Right renal pelvis (tissue), 4 donors: ENCODE data around the gene THSD7A. TPM values are rescaled to one million over a fixed set of nuclear protein-coding genes. Genes with fewer than 3 reads are reported as not detected.

Experiments used
- DNase-seq, 4 donors: peaks; one replicate each; pipeline ENCODE4 v3.0.0-alpha.2; 2013; ENCODE audit warnings: low read depth in 4 of 4, low spot score in 3 of 4, missing footprints in 1 of 4
- polyA plus RNA-seq, 4 donors: library from polyadenylated mRNA; unstranded; fragments of 120-200 nt; gene quantifications; one replicate each; pipeline ENCODE4 v1.2.1, GENCODE V29; 2013; ENCODE audit not compliant: insufficient read length in 4 of 4

THSD7A gene
- polyA plus RNA-seq, 4 donors, result 73.2 to 86.8 (median 83.0) TPM

GRCh38 chr7:11355399-11356005 is 476.5 kb downstream of the THSD7A start:
- DNase-seq, result peak in 3 of 4 donors; percentile 51 to 67 (median 51)

GRCh38 chr7:11346302-11346701 is 485.7 kb downstream of the THSD7A start:
- no peak for DNase-seq

- DNase-seq, result no peak
Measured at GRCh38 chr7:11345621-11346020, 486.4 kb downstream of the THSD7A start.

- peak in 3 of 4 donors; percentile 31 to 47 (median 38) for DNase-seq
Measured at GRCh38 chr7:11343818-11344413, 488.1 kb downstream of the THSD7A start.

GRCh38 chr7:11343136-11343535 is 488.9 kb downstream of the THSD7A start:
- no peak for DNase-seq

GRCh38 chr7:11341285-11341944 is 490.6 kb downstream of the THSD7A start:
- peak in 2 of 4 donors; percentile 28 to 30 for DNase-seq

GRCh38 chr7:11336432-11336831 is 495.6 kb downstream of the THSD7A start:
- no peak for DNase-seq

GRCh38 chr7:11335947-11336346 is 496.1 kb downstream of the THSD7A start:
- DNase-seq, result no peak

- DNase-seq, result no peak
Measured at GRCh38 chr7:11332865-11333228, 499.2 kb downstream of the THSD7A start.

- DNase-seq, result no peak
Measured at GRCh38 chr7:11332186-11332864, 499.7 kb downstream of the THSD7A start.

- no peak for DNase-seq
Measured at GRCh38 chr7:11331128-11332102, 500.6 kb downstream of the THSD7A start.

- DNase-seq, result no peak
Measured at GRCh38 chr7:11330717-11331116, 501.3 kb downstream of the THSD7A start.

- DNase-seq, result no peak
Measured at GRCh38 chr7:11330208-11330607, 501.8 kb downstream of the THSD7A start.

GRCh38 chr7:11329626-11330025 is 502.4 kb downstream of the THSD7A start:
- no peak for DNase-seq

GRCh38 chr7:11328309-11328708 is 503.7 kb downstream of the THSD7A start:
- no peak for DNase-seq

- no peak for DNase-seq
Measured at GRCh38 chr7:11327633-11328032, 504.4 kb downstream of the THSD7A start.
